Trophoblast cell (in vitro differentiated cells and primary cell): Measurements from ENCODE around the gene PPID.
"Not testable (repeated sequence)": the region's sequence is repeated elsewhere in the genome, so short reads cannot be mapped to it uniquely, and the experiment has no call there.

Source experiments
- DNase-seq, 2 donors: peaks; one replicate each; pipeline ENCODE4 v3.0.0-alpha.2; 2016
- H2AFZ ChIP-seq: 2 replicates; pipeline ENCODE4 v1.6.1; 2013; ENCODE audit warnings: low read length, moderate library complexity, mild to moderate bottlenecking; ENCODE audit not compliant: insufficient read depth, poor library complexity
- H2AK5ac ChIP-seq: 2 replicates; pipeline ENCODE4 v1.6.1; 2013; ENCODE audit warnings: mild to moderate bottlenecking, low read length
- H2BK120ac ChIP-seq: 2 replicates; pipeline ENCODE4 v1.6.1; 2013; ENCODE audit warnings: low read length, mild to moderate bottlenecking, moderate library complexity; ENCODE audit not compliant: insufficient read depth, poor library complexity
- H2BK12ac ChIP-seq: 2 replicates; pipeline ENCODE4 v1.6.1; 2013; ENCODE audit warnings: mild to moderate bottlenecking, low read length, moderate library complexity
- H2BK5ac ChIP-seq: 2 replicates; pipeline ENCODE4 v1.6.1; 2013; ENCODE audit warnings: low read length, low read depth, moderate library complexity, mild to moderate bottlenecking; ENCODE audit not compliant: poor library complexity
- H3K14ac ChIP-seq: 2 replicates; pipeline ENCODE4 v1.6.1; 2013; ENCODE audit warnings: mild to moderate bottlenecking, low read length
- H3K18ac ChIP-seq: 2 replicates; pipeline ENCODE4 v1.6.1; 2013; ENCODE audit warnings: mild to moderate bottlenecking, low read length
- H3K23ac ChIP-seq: 2 replicates; pipeline ENCODE4 v1.6.1; 2013; ENCODE audit warnings: low read length
- H3K27ac ChIP-seq: 2 replicates; pipeline ENCODE4 v1.5.1; 2013; ENCODE audit warnings: low read depth, mild to moderate bottlenecking, inconsistent platforms, low read length, moderate library complexity
- H3K27me3 ChIP-seq: 2 replicates; pipeline ENCODE4 v1.6.1; 2013; ENCODE audit warnings: inconsistent platforms, mild to moderate bottlenecking, low read length, moderate library complexity; ENCODE audit not compliant: insufficient read depth
- H3K36me3 ChIP-seq, 2 experiments: 1 replicate in 1 of 2; 2 replicates in 1 of 2; pipeline ENCODE4 v1.6.1; 2013; ENCODE audit warnings: low read length in 2 of 2, mild to moderate bottlenecking in 2 of 2, moderate library complexity in 1 of 2; ENCODE audit not compliant: insufficient read depth in 2 of 2, control insufficient read depth in 1 of 2
- H3K4ac ChIP-seq: 2 replicates; pipeline ENCODE4 v1.6.1; 2013; ENCODE audit warnings: low read depth, mild to moderate bottlenecking, low read length, moderate library complexity
- H3K4me1 ChIP-seq, 2 experiments: 1 replicate in 1 of 2; 2 replicates in 1 of 2; pipeline ENCODE4 v1.6.1; 2013; ENCODE audit warnings: low read length in 2 of 2, mild to moderate bottlenecking in 2 of 2, moderate library complexity in 1 of 2; ENCODE audit not compliant: insufficient read depth in 2 of 2, control insufficient read depth in 1 of 2
- H3K4me2 ChIP-seq: 2 replicates; pipeline ENCODE4 v1.6.1; 2013; ENCODE audit warnings: inconsistent platforms, mild to moderate bottlenecking, low read length, moderate library complexity
- H3K4me3 ChIP-seq: 2 replicates; pipeline ENCODE4 v1.5.1; 2013; ENCODE audit warnings: mild to moderate bottlenecking, low read depth, low read length, inconsistent platforms
- H3K79me1 ChIP-seq: one replicate; pipeline ENCODE4 v1.6.1; 2013; ENCODE audit warnings: low read length
- H3K79me2 ChIP-seq: 2 replicates; pipeline ENCODE4 v1.6.1; 2013; ENCODE audit warnings: low read length, mild to moderate bottlenecking; ENCODE audit not compliant: control insufficient read depth, insufficient read depth, poor library complexity
- H3K9ac ChIP-seq: 2 replicates; pipeline ENCODE4 v1.6.1; 2013; ENCODE audit warnings: mild to moderate bottlenecking, low read length
- H3K9me3 ChIP-seq: 2 replicates; pipeline ENCODE4 v1.6.1; 2013; ENCODE audit warnings: low read depth, mild to moderate bottlenecking, control low read depth, inconsistent platforms, low read length; ENCODE audit not compliant: insufficient read depth
- H4K12ac ChIP-seq: 2 replicates; pipeline ENCODE4 v1.6.1; 2013; ENCODE audit warnings: low read depth, mild to moderate bottlenecking, low read length, moderate library complexity
- H4K8ac ChIP-seq: 2 replicates; pipeline ENCODE4 v1.6.1; 2013; ENCODE audit warnings: low read depth, mild to moderate bottlenecking, low read length, moderate library complexity
- H4K91ac ChIP-seq: one replicate; pipeline ENCODE4 v1.6.1; 2013; ENCODE audit warnings: low read depth, mild to moderate bottlenecking, low read length, moderate library complexity
- WGBS: extraction: QIAGEN DNeasy Blood & Tissue Kit; methylation state at CpG from one replicate; pipeline ENCODE4 v1.1.7; 2013; ENCODE audit warnings: missing lambda C conversion rate; ENCODE audit not compliant: insufficient read length, insufficient coverage; ENCODE audit errors: extremely low coverage; 5-methylcytosine and 5-hydroxymethylcytosine counted together

Gene PPID

DNA sequence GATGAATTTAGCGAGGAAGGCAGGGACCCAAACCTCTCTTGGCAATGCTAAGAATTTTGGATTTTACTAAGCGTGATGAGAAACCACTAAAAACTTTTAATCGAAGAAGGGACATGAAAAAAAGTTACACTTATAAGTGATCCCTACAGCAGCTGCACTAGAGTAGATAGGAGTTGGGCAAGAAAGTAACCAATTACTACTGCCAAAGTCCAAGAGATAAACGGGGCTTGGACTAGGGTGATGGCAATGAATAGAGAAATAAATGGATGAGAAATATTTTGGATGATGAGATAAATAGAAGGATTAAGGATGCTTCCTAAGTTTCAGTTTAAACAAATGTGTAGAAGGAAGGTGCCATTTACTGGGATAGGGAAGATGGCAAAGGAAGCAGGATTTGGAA, 39.4 kb upstream of the PPID start:
- no peaks in the 10 kb centered on the region for H3K4me1 ChIP-seq
- no peak overlapping the region for H2BK12ac ChIP-seq
- H3K23ac ChIP-seq = no peak overlapping the region
- no peak overlapping the region for H3K4me2 ChIP-seq
- H4K8ac ChIP-seq = no peak overlapping the region
- H3K79me2 ChIP-seq = no peaks in the 10 kb centered on the region
- H3K18ac ChIP-seq = no peak overlapping the region
- no peaks in the 10 kb centered on the region for H3K9me3 ChIP-seq
- no peak overlapping the region for H4K91ac ChIP-seq
- no peak for DNase-seq
- no peak overlapping the region for H2BK120ac ChIP-seq
- no peaks in the 10 kb centered on the region for H3K36me3 ChIP-seq
- H3K14ac ChIP-seq = no peak overlapping the region
- H3K79me1 ChIP-seq = no peaks in the 10 kb centered on the region
- 100% methylated on average over 1 of the region's 4 CpGs for whole genome bisulfite sequencing
- H3K9ac ChIP-seq = no peak overlapping the region
- H3K27me3 ChIP-seq = no peaks in the 10 kb centered on the region
- no peak overlapping the region for H3K27ac ChIP-seq
- no peak overlapping the region for H2AK5ac ChIP-seq
- H3K4ac ChIP-seq = no peak overlapping the region
- no peak overlapping the region for H2AFZ ChIP-seq
- no peak overlapping the region for H2BK5ac ChIP-seq
- no peak overlapping the region for H4K12ac ChIP-seq
- no peak overlapping the region for H3K4me3 ChIP-seq

DNA sequence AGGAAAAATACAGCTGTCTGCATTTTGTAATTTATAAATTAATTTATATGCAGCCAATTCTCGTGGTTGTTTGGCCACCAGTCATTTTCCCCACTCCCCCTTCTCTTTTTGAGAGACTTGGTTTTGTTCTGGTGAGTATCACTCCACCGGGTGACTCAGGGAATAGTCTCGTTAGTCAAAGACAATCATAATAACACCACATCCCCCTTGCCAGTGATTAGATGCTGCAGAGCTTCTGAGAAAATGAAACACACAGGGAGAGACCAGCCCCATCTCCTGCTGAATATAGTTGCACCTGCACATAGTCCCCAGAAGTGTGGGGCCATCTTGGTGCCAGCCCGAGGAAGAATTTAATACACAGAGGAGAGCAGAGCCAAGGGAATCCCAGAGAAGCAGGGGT, 37.7 kb upstream of the PPID start:
- Histone ChIP-seq H4K91ac (no peak overlapping the region), H3K18ac (no peak overlapping the region), H3K9ac (no peak overlapping the region), H3K4ac (no peak overlapping the region), H2BK5ac (no peak overlapping the region), H3K14ac (no peak overlapping the region), H3K4me2 (no peak overlapping the region), H2AFZ (no peak overlapping the region), H4K8ac (no peak overlapping the region), H3K79me2 (no peaks in the 10 kb centered on the region), H3K4me3 (no peak overlapping the region), H3K4me1 (no peaks in the 10 kb centered on the region), H2BK12ac (no peak overlapping the region), H3K9me3 (no peaks in the 10 kb centered on the region), H3K36me3 (no peaks in the 10 kb centered on the region), H4K12ac (no peak overlapping the region), H3K27me3 (no peaks in the 10 kb centered on the region), H2AK5ac (no peak overlapping the region), H3K79me1 (no peaks in the 10 kb centered on the region), H2BK120ac (no peak overlapping the region), H3K27ac (no peak overlapping the region), H3K23ac (no peak overlapping the region)
- no peak for DNase-seq
- WGBS = no CpG with 5 or more reads among the region's 4 CpGs

DNA sequence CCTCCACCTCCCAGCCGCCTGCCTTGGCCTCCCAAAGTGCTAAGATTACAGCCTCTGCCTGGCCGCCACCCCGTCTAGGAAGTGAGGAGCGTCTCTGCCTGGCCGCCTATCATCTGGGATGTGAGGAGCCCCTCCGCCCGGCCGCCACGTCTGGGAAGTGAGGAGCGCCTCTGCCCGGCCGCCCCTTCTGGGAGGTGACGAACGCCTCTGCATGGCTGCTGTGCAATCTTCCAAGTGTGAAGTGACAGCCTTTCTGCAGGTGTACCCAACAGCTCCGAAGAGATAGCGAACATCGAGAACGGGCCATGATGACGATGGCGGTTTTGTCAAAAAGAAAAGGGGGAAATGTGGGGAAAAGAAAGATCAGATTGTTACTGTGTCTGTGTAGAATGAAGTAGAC, 36.3 kb upstream of the PPID start:
- not testable (repeated sequence) for H3K9ac ChIP-seq, H3K4me1 ChIP-seq, H3K27me3 ChIP-seq, H4K91ac ChIP-seq, H3K9me3 ChIP-seq, H3K36me3 ChIP-seq, H2BK12ac ChIP-seq, H2AFZ ChIP-seq, H3K14ac ChIP-seq, H2BK5ac ChIP-seq, H3K4ac ChIP-seq, H2AK5ac ChIP-seq, H3K79me2 ChIP-seq, H4K12ac ChIP-seq, H3K18ac ChIP-seq, H3K4me3 ChIP-seq, DNase-seq, H4K8ac ChIP-seq, H3K23ac ChIP-seq, H3K79me1 ChIP-seq, H3K4me2 ChIP-seq, H3K27ac ChIP-seq, H2BK120ac ChIP-seq
- no CpG with 5 or more reads among the region's 20 CpGs for WGBS

DNA sequence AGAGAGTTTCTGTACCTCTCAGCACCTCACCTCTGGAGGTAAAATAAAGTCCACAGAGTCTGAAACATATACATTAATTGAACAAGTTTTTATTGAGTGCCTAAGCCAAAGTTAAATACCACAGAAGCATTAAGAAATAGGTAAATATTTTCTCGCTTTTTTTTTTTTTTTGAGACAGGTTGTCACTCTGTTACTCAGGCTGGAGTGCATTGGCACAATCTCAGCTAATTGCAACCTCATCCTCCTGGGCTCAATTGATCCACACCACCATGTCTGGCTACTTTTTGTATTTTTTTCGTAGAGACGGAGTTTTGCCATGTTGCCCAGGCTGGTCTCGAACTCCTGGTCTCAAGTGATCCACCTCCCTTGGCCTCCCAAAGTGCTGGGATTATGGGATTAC, 35.5 kb upstream of the PPID start:
- no CpG with 5 or more reads among the region's 4 CpGs for WGBS
- H4K12ac ChIP-seq = no peak overlapping the region
- no peak for DNase-seq

More for the DNA sequence above, 35.5 kb upstream of the PPID start:
- H2BK12ac ChIP-seq = no peak overlapping the region
- no peaks in the 10 kb centered on the region for H3K9me3 ChIP-seq
- no peak overlapping the region for H2AK5ac ChIP-seq
- H3K18ac ChIP-seq = no peak overlapping the region
- no peaks in the 10 kb centered on the region for H3K27me3 ChIP-seq
- H3K27ac ChIP-seq = no peak overlapping the region
- no peak overlapping the region for H4K91ac ChIP-seq
- H3K79me1 ChIP-seq = no peaks in the 10 kb centered on the region
- no peaks in the 10 kb centered on the region for H3K79me2 ChIP-seq
- no peak overlapping the region for H4K8ac ChIP-seq
- H3K23ac ChIP-seq = no peak overlapping the region
- no peaks in the 10 kb centered on the region for H3K4me1 ChIP-seq
- no peak overlapping the region for H3K4ac ChIP-seq
- H2BK5ac ChIP-seq = no peak overlapping the region
- H2BK120ac ChIP-seq = no peak overlapping the region
- H3K4me2 ChIP-seq = no peak overlapping the region
- no peak overlapping the region for H3K9ac ChIP-seq
- H2AFZ ChIP-seq = no peak overlapping the region
- H3K4me3 ChIP-seq = no peak overlapping the region
- no peaks in the 10 kb centered on the region for H3K36me3 ChIP-seq
- H3K14ac ChIP-seq = no peak overlapping the region
